ENCODE data around the gene ADAMTS15. TPM values are rescaled to one million over a fixed set of nuclear protein-coding genes. Genes with fewer than 3 reads are reported as not detected.

The ADAMTS15 gene
- total RNA-seq, 1 experiment from 2014 or later, result 0.83 TPM

DNA sequence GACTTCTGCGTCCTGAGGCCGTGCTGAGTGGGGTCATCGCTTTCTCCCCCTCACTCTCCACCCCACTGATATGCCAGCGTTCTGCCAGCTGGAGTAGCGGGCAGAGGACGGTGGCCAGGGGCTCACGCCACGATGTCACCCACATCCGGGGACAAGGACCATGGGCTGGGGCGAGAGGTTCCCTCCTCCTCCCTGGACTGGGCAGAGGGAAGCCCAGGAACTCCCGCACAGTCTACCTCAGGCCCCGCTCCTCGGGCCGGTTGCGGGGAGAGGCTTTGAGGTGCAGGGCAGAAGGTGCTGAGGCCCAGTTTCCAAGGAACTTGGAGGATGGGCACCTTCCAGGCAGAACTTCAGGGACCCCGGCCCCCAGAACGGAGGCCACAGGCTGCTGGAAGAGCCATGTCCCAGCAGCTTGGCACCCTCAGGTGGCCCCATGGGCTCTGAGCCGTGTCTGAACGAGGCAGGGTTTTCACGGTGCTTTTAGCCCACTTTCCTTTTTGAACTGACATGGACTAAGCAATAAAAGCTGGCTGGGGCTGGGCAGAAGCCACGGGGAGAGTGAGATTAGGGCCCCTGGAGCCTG is 25.4 kb downstream of the ADAMTS15 start:
- TF ChIP-seq, protein P1, sequence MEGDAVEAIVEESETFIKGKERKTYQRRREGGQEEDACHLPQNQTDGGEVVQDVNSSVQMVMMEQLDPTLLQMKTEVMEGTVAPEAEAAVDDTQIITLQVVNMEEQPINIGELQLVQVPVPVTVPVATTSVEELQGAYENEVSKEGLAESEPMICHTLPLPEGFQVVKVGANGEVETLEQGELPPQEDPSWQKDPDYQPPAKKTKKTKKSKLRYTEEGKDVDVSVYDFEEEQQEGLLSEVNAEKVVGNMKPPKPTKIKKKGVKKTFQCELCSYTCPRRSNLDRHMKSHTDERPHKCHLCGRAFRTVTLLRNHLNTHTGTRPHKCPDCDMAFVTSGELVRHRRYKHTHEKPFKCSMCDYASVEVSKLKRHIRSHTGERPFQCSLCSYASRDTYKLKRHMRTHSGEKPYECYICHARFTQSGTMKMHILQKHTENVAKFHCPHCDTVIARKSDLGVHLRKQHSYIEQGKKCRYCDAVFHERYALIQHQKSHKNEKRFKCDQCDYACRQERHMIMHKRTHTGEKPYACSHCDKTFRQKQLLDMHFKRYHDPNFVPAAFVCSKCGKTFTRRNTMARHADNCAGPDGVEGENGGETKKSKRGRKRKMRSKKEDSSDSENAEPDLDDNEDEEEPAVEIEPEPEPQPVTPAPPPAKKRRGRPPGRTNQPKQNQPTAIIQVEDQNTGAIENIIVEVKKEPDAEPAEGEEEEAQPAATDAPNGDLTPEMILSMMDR (IDR thresholded peaks at IDR 0.05; ENCODE audit: unreplicated experiment), result no peak
- Mint-ChIP-seq H3K27me3 (ENCODE audit: unreplicated experiment) (no peaks in the 10 kb centered on the region), H3K9me3 (ENCODE audit: low read depth, unreplicated experiment) (no peaks in the 10 kb centered on the region), H3K4me1 (ENCODE audit: low read depth, unreplicated experiment) (no peaks in the 10 kb centered on the region), H3K4me3 (ENCODE audit: low read depth, unreplicated experiment) (no peak overlapping the region), H3K27ac (ENCODE audit: unreplicated experiment) (no peak overlapping the region), H3K36me3 (ENCODE audit: insufficient read depth, unreplicated experiment) (peaks cover 4% of the 10 kb centered on the region)
- BruUV-seq (replicated peaks), result no TSS peak
- CTCF ChIA-PET, result no interaction called here
- no peak for DNase-seq
- intact Hi-C loops (cut with micrococcal nuclease; ENCODE audit: unreplicated experiment), result no loop called here

DNA sequence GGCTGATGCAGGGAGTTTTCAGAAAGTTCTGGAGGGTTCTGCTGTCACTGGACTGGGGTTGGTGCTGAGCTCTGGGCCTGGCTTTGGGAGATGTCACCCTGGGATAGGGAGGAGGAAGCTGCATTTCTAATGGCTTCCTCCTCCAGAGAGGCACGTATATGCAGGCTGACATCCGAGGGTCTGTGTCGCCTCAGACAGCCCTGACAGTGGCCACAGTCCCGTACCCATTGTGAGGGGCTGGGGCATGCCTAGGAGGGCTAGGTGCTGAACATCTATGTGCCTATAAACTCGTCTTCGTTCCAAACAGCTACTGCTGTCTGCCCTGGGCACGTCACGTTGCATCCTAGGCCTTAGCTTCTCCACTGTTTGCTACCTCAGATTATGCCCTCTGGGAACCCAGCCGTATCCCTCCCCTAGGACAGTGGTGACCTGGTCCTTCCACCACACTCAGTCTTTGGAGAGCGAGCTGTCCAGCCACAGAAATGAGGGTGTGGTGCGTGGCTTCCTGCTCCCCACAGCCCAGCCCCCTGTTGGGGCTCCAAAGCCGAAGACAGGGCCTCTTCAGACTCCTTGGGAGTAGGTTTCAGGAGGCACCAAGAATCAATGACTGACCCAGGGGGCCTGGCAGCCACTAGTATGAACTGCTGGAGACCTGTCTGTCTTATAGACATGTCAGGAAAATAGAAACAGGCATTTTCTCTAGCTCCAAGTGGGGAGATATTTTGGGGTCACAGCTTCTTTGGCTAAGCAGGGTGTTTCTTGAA is 26.4 kb downstream of the ADAMTS15 start:
- CTCF ChIA-PET, result no interaction called here
- Mint-ChIP-seq H3K36me3 (ENCODE audit: insufficient read depth, unreplicated experiment) (peaks cover 4% of the 10 kb centered on the region), H3K4me3 (ENCODE audit: low read depth, unreplicated experiment) (no peak overlapping the region), H3K9me3 (ENCODE audit: low read depth, unreplicated experiment) (no peaks in the 10 kb centered on the region), H3K27me3 (ENCODE audit: unreplicated experiment) (no peaks in the 10 kb centered on the region), H3K4me1 (ENCODE audit: low read depth, unreplicated experiment) (no peaks in the 10 kb centered on the region), H3K27ac (ENCODE audit: unreplicated experiment) (no peak overlapping the region)
- TF ChIP-seq, protein P1 (IDR thresholded peaks at IDR 0.05; ENCODE audit: unreplicated experiment), result no peak
- DNase-seq, result no peak
- no TSS peak for BruUV-seq (replicated peaks)
- intact Hi-C loops (cut with micrococcal nuclease; ENCODE audit: unreplicated experiment), result no loop called here

DNA sequence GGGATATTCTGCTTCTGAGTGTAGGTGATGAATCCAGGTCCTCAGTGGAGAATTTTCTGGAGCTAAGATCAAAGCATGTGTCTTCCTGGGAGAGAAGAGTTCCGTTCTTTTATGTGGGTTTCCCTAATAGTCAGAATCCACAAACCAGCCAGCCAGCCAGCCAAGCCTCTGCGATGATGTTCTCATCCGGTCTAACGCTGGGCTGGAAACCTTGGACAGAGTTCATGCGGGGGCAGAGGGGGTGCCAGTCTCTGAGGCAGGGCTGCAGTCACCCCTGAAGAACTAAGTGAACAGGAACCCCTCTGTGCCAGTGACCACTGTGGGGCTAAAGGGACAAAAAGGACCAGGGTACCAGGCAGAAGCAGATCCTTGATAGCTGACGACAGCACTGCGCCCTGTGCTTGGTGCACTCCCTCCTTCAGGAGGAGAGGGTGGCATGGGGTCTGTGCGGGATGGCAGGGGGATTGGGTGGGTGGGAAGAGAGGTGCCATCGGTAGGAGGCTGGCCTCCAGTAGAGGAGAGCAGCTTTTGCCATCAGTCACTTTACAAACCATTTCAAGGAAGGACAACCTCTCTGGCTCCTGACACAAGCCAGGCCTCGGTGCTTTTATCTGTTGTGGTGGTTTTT is 27.1 kb downstream of the ADAMTS15 start:
- Mint-ChIP-seq H3K4me1 (ENCODE audit: low read depth, unreplicated experiment) (no peaks in the 10 kb centered on the region), H3K27ac (ENCODE audit: unreplicated experiment) (no peak overlapping the region), H3K36me3 (ENCODE audit: insufficient read depth, unreplicated experiment) (peaks cover 4% of the 10 kb centered on the region), H3K27me3 (ENCODE audit: unreplicated experiment) (no peaks in the 10 kb centered on the region), H3K9me3 (ENCODE audit: low read depth, unreplicated experiment) (no peaks in the 10 kb centered on the region), H3K4me3 (ENCODE audit: low read depth, unreplicated experiment) (no peak overlapping the region)
- no peak for DNase-seq
- CTCF ChIA-PET, result no interaction called here
- intact Hi-C loops (cut with micrococcal nuclease; ENCODE audit: unreplicated experiment), result no loop called here
- BruUV-seq (replicated peaks), result no TSS peak
- TF ChIP-seq, protein P1 (IDR thresholded peaks at IDR 0.05; ENCODE audit: unreplicated experiment), result no peak

GRCh38 chr11:130476200-130476921 is 27.9 kb downstream of the ADAMTS15 start:
- no TSS peak for BruUV-seq (replicated peaks)
- peak overlapping the region; percentile 17 for H3K27ac Mint-ChIP-seq (ENCODE audit: unreplicated experiment)
- H3K9me3 Mint-ChIP-seq (ENCODE audit: low read depth, unreplicated experiment), result no peaks in the 10 kb centered on the region
- intact Hi-C loops (cut with micrococcal nuclease; ENCODE audit: unreplicated experiment), result no loop called here
- TF ChIP-seq, protein P1 (IDR thresholded peaks at IDR 0.05; ENCODE audit: unreplicated experiment), result no peak
- peaks cover 4% of the 10 kb centered on the region for H3K36me3 Mint-ChIP-seq (ENCODE audit: insufficient read depth, unreplicated experiment)
- DNase-seq, result no peak
- no peaks in the 10 kb centered on the region for H3K4me1 Mint-ChIP-seq (ENCODE audit: low read depth, unreplicated experiment)
- H3K4me3 Mint-ChIP-seq (ENCODE audit: low read depth, unreplicated experiment), result no peak overlapping the region
- CTCF ChIA-PET, result no interaction called here
- H3K27me3 Mint-ChIP-seq (ENCODE audit: unreplicated experiment), result no peaks in the 10 kb centered on the region

Data from Calu3 (cell line).